Measurements from ENCODE around the gene CIAO2A.
"Not testable (repeated sequence)": the region's sequence is repeated elsewhere in the genome, so short reads cannot be mapped to it uniquely, and the experiment has no call there.

The CIAO2A gene

GRCh38 chr15:64071931-64072765, 21.5 kb downstream of the CIAO2A start:
- Mint-ChIP-seq H3K27ac (no peak overlapping the region), H3K36me3 (ENCODE audit: low read depth) (peaks cover 27% of the 10 kb centered on the region), H3K4me1 (ENCODE audit: low read depth) (peaks cover 16% of the 10 kb centered on the region), H3K27me3 (ENCODE audit: low read depth) (no peaks in the 10 kb centered on the region), H3K4me3 (no peak overlapping the region), H3K9me3 (no peaks in the 10 kb centered on the region)
- DNase-seq (ENCODE audit: low spot score): no peak

GRCh38 chr15:64070965-64071851, 22.4 kb downstream of the CIAO2A start:
- DNase-seq (ENCODE audit: low spot score): no peak
- no peaks in the 10 kb centered on the region for H3K27me3 Mint-ChIP-seq (ENCODE audit: low read depth)

GRCh38 chr15:64070106-64070505, 23.5 kb downstream of the CIAO2A start:
- Mint-ChIP-seq H3K27ac (no peak overlapping the region), H3K9me3 (no peaks in the 10 kb centered on the region), H3K36me3 (ENCODE audit: low read depth) (peaks cover 23% of the 10 kb centered on the region), H3K4me3 (no peak overlapping the region), H3K4me1 (ENCODE audit: low read depth) (peaks cover 11% of the 10 kb centered on the region), H3K27me3 (ENCODE audit: low read depth) (no peaks in the 10 kb centered on the region)
- DNase-seq (ENCODE audit: low spot score): no peak

More at GRCh38 chr15:64070965-64071851, 22.4 kb downstream of the CIAO2A start:
- peaks cover 14% of the 10 kb centered on the region for H3K4me1 Mint-ChIP-seq (ENCODE audit: low read depth)
- H3K36me3 Mint-ChIP-seq (ENCODE audit: low read depth): peaks cover 27% of the 10 kb centered on the region
- H3K4me3 Mint-ChIP-seq: no peak overlapping the region
- H3K27ac Mint-ChIP-seq: no peak overlapping the region
- H3K9me3 Mint-ChIP-seq: no peaks in the 10 kb centered on the region

- DNase-seq (ENCODE audit: low spot score): no peak
- no peak overlapping the region for H3K4me3 Mint-ChIP-seq
- no peak overlapping the region for H3K27ac Mint-ChIP-seq
- H3K4me1 Mint-ChIP-seq (ENCODE audit: low read depth): peaks cover 11% of the 10 kb centered on the region
- H3K36me3 Mint-ChIP-seq (ENCODE audit: low read depth): peaks cover 16% of the 10 kb centered on the region
- H3K27me3 Mint-ChIP-seq (ENCODE audit: low read depth): no peaks in the 10 kb centered on the region
- H3K9me3 Mint-ChIP-seq: no peaks in the 10 kb centered on the region
Measured at GRCh38 chr15:64068133-64068532, 25.5 kb downstream of the CIAO2A start.

GRCh38 chr15:64067564-64068030, 26.0 kb downstream of the CIAO2A start:
- Mint-ChIP-seq H3K27ac (no peak overlapping the region), H3K36me3 (ENCODE audit: low read depth) (peaks cover 13% of the 10 kb centered on the region), H3K4me1 (ENCODE audit: low read depth) (peaks cover 11% of the 10 kb centered on the region)

GRCh38 chr15:64066451-64066850, 27.2 kb downstream of the CIAO2A start:
- DNase-seq (ENCODE audit: low spot score): no peak
- H3K4me3 Mint-ChIP-seq: no peak overlapping the region
- peaks cover 5% of the 10 kb centered on the region for H3K36me3 Mint-ChIP-seq (ENCODE audit: low read depth)
- H3K4me1 Mint-ChIP-seq (ENCODE audit: low read depth): peaks cover 11% of the 10 kb centered on the region
- H3K27ac Mint-ChIP-seq: no peak overlapping the region
- H3K27me3 Mint-ChIP-seq (ENCODE audit: low read depth): no peaks in the 10 kb centered on the region
- H3K9me3 Mint-ChIP-seq: no peaks in the 10 kb centered on the region

More at GRCh38 chr15:64067564-64068030, 26.0 kb downstream of the CIAO2A start:
- Mint-ChIP-seq H3K4me3 (no peak overlapping the region), H3K27me3 (ENCODE audit: low read depth) (no peaks in the 10 kb centered on the region), H3K9me3 (no peaks in the 10 kb centered on the region)
- peak; percentile 58 for DNase-seq (ENCODE audit: low spot score)

GRCh38 chr15:64060716-64061115, 32.9 kb downstream of the CIAO2A start:
- H3K9me3 Mint-ChIP-seq: no peaks in the 10 kb centered on the region

GRCh38 chr15:64059104-64059503, 34.5 kb downstream of the CIAO2A start:
- not testable (repeated sequence) for DNase-seq (ENCODE audit: low spot score); H3K9me3 Mint-ChIP-seq; H3K36me3 Mint-ChIP-seq (ENCODE audit: low read depth); H3K27ac Mint-ChIP-seq; H3K4me3 Mint-ChIP-seq; H3K4me1 Mint-ChIP-seq (ENCODE audit: low read depth); H3K27me3 Mint-ChIP-seq (ENCODE audit: low read depth)

More at GRCh38 chr15:64060716-64061115, 32.9 kb downstream of the CIAO2A start:
- H3K36me3 Mint-ChIP-seq (ENCODE audit: low read depth): no peaks in the 10 kb centered on the region
- no peak overlapping the region for H3K27ac Mint-ChIP-seq
- H3K27me3 Mint-ChIP-seq (ENCODE audit: low read depth): peaks cover 5% of the 10 kb centered on the region
- H3K4me3 Mint-ChIP-seq: no peak overlapping the region
- DNase-seq (ENCODE audit: low spot score): no peak
- no peaks in the 10 kb centered on the region for H3K4me1 Mint-ChIP-seq (ENCODE audit: low read depth)

GRCh38 chr15:64058279-64058678, 35.4 kb downstream of the CIAO2A start:
- H3K36me3 Mint-ChIP-seq (ENCODE audit: low read depth): no peaks in the 10 kb centered on the region
- H3K4me1 Mint-ChIP-seq (ENCODE audit: low read depth): no peaks in the 10 kb centered on the region
- H3K27me3 Mint-ChIP-seq (ENCODE audit: low read depth): peaks cover 5% of the 10 kb centered on the region
- H3K9me3 Mint-ChIP-seq: no peaks in the 10 kb centered on the region
- H3K27ac Mint-ChIP-seq: no peak overlapping the region
- no peak for DNase-seq (ENCODE audit: low spot score)
- no peak overlapping the region for H3K4me3 Mint-ChIP-seq

- not testable (repeated sequence) for H3K36me3 Mint-ChIP-seq (ENCODE audit: low read depth); H3K9me3 Mint-ChIP-seq; DNase-seq (ENCODE audit: low spot score); H3K4me3 Mint-ChIP-seq; H3K27me3 Mint-ChIP-seq (ENCODE audit: low read depth); H3K27ac Mint-ChIP-seq; H3K4me1 Mint-ChIP-seq (ENCODE audit: low read depth)
Measured at GRCh38 chr15:64053674-64054073, 40.0 kb downstream of the CIAO2A start.

- peaks cover 8% of the 10 kb centered on the region for H3K4me1 Mint-ChIP-seq (ENCODE audit: low read depth)
- H3K27ac Mint-ChIP-seq: no peak overlapping the region
- no peaks in the 10 kb centered on the region for H3K9me3 Mint-ChIP-seq
- H3K27me3 Mint-ChIP-seq (ENCODE audit: low read depth): peaks cover 9% of the 10 kb centered on the region
- DNase-seq (ENCODE audit: low spot score): no peak
- no peaks in the 10 kb centered on the region for H3K36me3 Mint-ChIP-seq (ENCODE audit: low read depth)
- H3K4me3 Mint-ChIP-seq: no peak overlapping the region
Measured at GRCh38 chr15:64052925-64053491, 40.6 kb downstream of the CIAO2A start.

GRCh38 chr15:64051407-64052259, 42.0 kb downstream of the CIAO2A start:
- Mint-ChIP-seq H3K36me3 (ENCODE audit: low read depth) (no peaks in the 10 kb centered on the region), H3K4me3 (no peak overlapping the region), H3K4me1 (ENCODE audit: low read depth) (peaks cover 12% of the 10 kb centered on the region), H3K9me3 (no peaks in the 10 kb centered on the region), H3K27me3 (ENCODE audit: low read depth) (peaks cover 21% of the 10 kb centered on the region), H3K27ac (no peak overlapping the region)
- DNase-seq (ENCODE audit: low spot score): no peak

- H3K27me3 Mint-ChIP-seq (ENCODE audit: low read depth): peaks cover 20% of the 10 kb centered on the region
Measured at GRCh38 chr15:64051093-64051402, 42.6 kb downstream of the CIAO2A start.

More at GRCh38 chr15:64051093-64051402, 42.6 kb downstream of the CIAO2A start:
- H3K27ac Mint-ChIP-seq: no peak overlapping the region
- no peaks in the 10 kb centered on the region for H3K36me3 Mint-ChIP-seq (ENCODE audit: low read depth)
- H3K4me3 Mint-ChIP-seq: no peak overlapping the region
- DNase-seq (ENCODE audit: low spot score): no peak
- no peaks in the 10 kb centered on the region for H3K9me3 Mint-ChIP-seq
- H3K4me1 Mint-ChIP-seq (ENCODE audit: low read depth): peaks cover 13% of the 10 kb centered on the region
